Measurements from ENCODE around the gene RGL1.

Gene RGL1

GRCh38 chr1:183883623-183884022 is 78.7 kb downstream of the RGL1 start:
- no peak for DNase-seq (ENCODE audit: low read depth)

GRCh38 chr1:183884526-183884925 is 79.6 kb downstream of the RGL1 start:
- H3K4me3 ChIP-seq (ENCODE audit: low read depth, low read length) = no peak overlapping the region
- no peak for DNase-seq (ENCODE audit: low read depth)
- TF ChIP-seq CTCF (IDR thresholded peaks at IDR 0.05; ENCODE audit: insufficient read depth, low read depth, low read length, missing control alignments) = no peak

More at GRCh38 chr1:183883623-183884022, 78.7 kb downstream of the RGL1 start:
- no peak for TF ChIP-seq CTCF (IDR thresholded peaks at IDR 0.05; ENCODE audit: insufficient read depth, low read depth, low read length, missing control alignments)
- H3K4me3 ChIP-seq (ENCODE audit: low read depth, low read length) = no peak overlapping the region

GRCh38 chr1:183885142-183885735 is 80.3 kb downstream of the RGL1 start:
- H3K4me3 ChIP-seq (ENCODE audit: low read depth, low read length) = no peak overlapping the region
- no peak for TF ChIP-seq CTCF (IDR thresholded peaks at IDR 0.05; ENCODE audit: insufficient read depth, low read depth, low read length, missing control alignments)
- peak; percentile 23 for DNase-seq (ENCODE audit: low read depth)

GRCh38 chr1:183886083-183886828 is 81.3 kb downstream of the RGL1 start:
- TF ChIP-seq CTCF (IDR thresholded peaks at IDR 0.05; ENCODE audit: insufficient read depth, low read depth, low read length, missing control alignments) = no peak
- H3K4me3 ChIP-seq (ENCODE audit: low read depth, low read length) = no peak overlapping the region
- DNase-seq (ENCODE audit: low read depth) = no peak

GRCh38 chr1:183886853-183887252 is 81.9 kb downstream of the RGL1 start:
- TF ChIP-seq CTCF (IDR thresholded peaks at IDR 0.05; ENCODE audit: insufficient read depth, low read depth, low read length, missing control alignments) = no peak
- DNase-seq (ENCODE audit: low read depth) = no peak
- H3K4me3 ChIP-seq (ENCODE audit: low read depth, low read length) = no peak overlapping the region

- no peak for TF ChIP-seq CTCF (IDR thresholded peaks at IDR 0.05; ENCODE audit: insufficient read depth, low read depth, low read length, missing control alignments)
- no peak for DNase-seq (ENCODE audit: low read depth)
- no peak overlapping the region for H3K4me3 ChIP-seq (ENCODE audit: low read depth, low read length)
Measured at GRCh38 chr1:183887826-183888819, 83.2 kb downstream of the RGL1 start.
